K562 (cell line): ENCODE data around the gene ZCCHC14. TPM values are rescaled to one million over a fixed set of nuclear protein-coding genes. Genes with fewer than 3 reads are reported as not detected.

ENCODE experiments used
- ATAC-seq: fragments of 200-7000 bp; cut with Tn5 transposase; 3 replicates; pipeline ENCODE4 v1.9.1; 2020; ENCODE audit warnings: moderate library complexity
- BruUV-seq: library from RNA; stranded (reverse); fragments of 400-500 nt; replicated peaks from 2 replicates; lab custom pipeline; 2021; lab: Mats Ljungman, UMichigan
- CTCF ChIA-PET: fragments of 300-600 bp; formaldehyde crosslinking; extraction: SDS; loops from one replicate; lab custom pipeline; 2021; ENCODE audit warnings: low intra/inter-chr PET ratio; lab: Yijun Ruan, JAX
- POLR2A ChIA-PET: fragments of 300-600, 350-650 bp; sonication (Branson Sonifier 250); formaldehyde crosslinking; extraction: SDS; loops from one replicate; lab custom pipeline; 2021; ENCODE audit warnings: antibody characterized with exemption, inconsistent platforms; lab: Yijun Ruan, JAX
- DNase-seq, 4 experiments: peaks; one replicate each; pipeline versions ENCODE4 v3.0.0 to v3.0.0-alpha.2; 2011 to 2018; ENCODE audit warnings: low spot score in 3 of 4, mixed read lengths in 3 of 4; ENCODE audit errors: extremely low read depth in 1 of 4
- FAIRE-seq: peaks from 2 replicates; lab custom pipeline; 2011; peaks lifted over from hg19 to GRCh38; lab: Jason Lieb, UNC
- H2AFZ ChIP-seq: 2 replicates; pipeline ENCODE4 v1.6.0; 2011; ENCODE audit warnings: low read depth, low read length, control low read depth, inconsistent platforms
- H3K27ac ChIP-seq: fragments of 200-600 bp; 3 replicates; pipeline ENCODE4 v1.8.0; 2011; ENCODE audit warnings: low read depth, mild to moderate bottlenecking, control low read depth, inconsistent platforms, low read length, moderate library complexity, mixed read lengths; ENCODE audit errors: extremely low read depth
- H3K27me3 ChIP-seq, 2 experiments: fragments of 300-600 bp in 1 of 2; 2 replicates in 1 of 2; 3 replicates in 1 of 2; pipeline versions ENCODE4 v1.6.0 to v1.8.0; 2011; ENCODE audit warnings: inconsistent platforms in 2 of 2, low read length in 2 of 2, mild to moderate bottlenecking in 1 of 2, mixed read lengths in 1 of 2, moderate library complexity in 1 of 2; ENCODE audit not compliant: control insufficient read depth in 2 of 2, insufficient read depth in 2 of 2
- H3K36me3 ChIP-seq: fragments of 300-600 bp; 3 replicates; pipeline ENCODE4 v1.8.0; 2011; ENCODE audit warnings: mild to moderate bottlenecking, low read length, inconsistent platforms; ENCODE audit not compliant: control insufficient read depth, insufficient read depth
- H3K4me1 ChIP-seq, 2 experiments: fragments of 200-600 bp in 1 of 2; replicated peaks in 1 of 2; 2 replicates in 1 of 2; 3 replicates in 1 of 2; pipeline versions ENCODE4 v1.5.1 to v1.8.0; 2011; ENCODE audit warnings: inconsistent platforms in 2 of 2, low read length in 2 of 2, mild to moderate bottlenecking in 1 of 2, mixed read lengths in 1 of 2, moderate library complexity in 1 of 2; ENCODE audit not compliant: control insufficient read depth in 2 of 2, insufficient read depth in 2 of 2
- H3K4me2 ChIP-seq: 2 replicates; pipeline ENCODE4 v1.6.1; 2011; ENCODE audit warnings: low read length, control low read depth, inconsistent platforms, mixed read lengths; ENCODE audit not compliant: insufficient read depth
- H3K4me3 ChIP-seq: fragments of 200-600 bp; sonication (generic), shearing (Covaris generic); 2 replicates; pipeline ENCODE4 v1.5.1; 2016; ENCODE audit warnings: control low read depth, inconsistent platforms
- H3K79me2 ChIP-seq: fragments of 200-600 bp; 3 replicates; pipeline ENCODE4 v1.8.0; 2011; ENCODE audit warnings: low read length, inconsistent platforms; ENCODE audit not compliant: control insufficient read depth, insufficient read depth
- H3K9ac ChIP-seq, 2 experiments: 2 replicates each; pipeline versions ENCODE4 v1.6.0 to v1.6.1; 2011; ENCODE audit warnings: low read depth in 2 of 2, low read length in 2 of 2, control low read depth in 1 of 2, inconsistent platforms in 1 of 2, mild to moderate bottlenecking in 1 of 2, mixed read lengths in 1 of 2; ENCODE audit not compliant: insufficient read depth in 1 of 2
- H3K9me1 ChIP-seq: one replicate; pipeline ENCODE4 v1.6.0; 2011; ENCODE audit warnings: inconsistent platforms, mild to moderate bottlenecking, low read length, moderate library complexity; ENCODE audit not compliant: control insufficient read depth, insufficient read depth
- H3K9me3 ChIP-seq: replicated peaks from 2 replicates; pipeline ENCODE4 v1.5.1; 2011; ENCODE audit warnings: low read depth, low read length, inconsistent platforms; ENCODE audit not compliant: control insufficient read depth, insufficient read depth
- H4K20me1 ChIP-seq: replicated peaks from 2 replicates; pipeline ENCODE4 v1.6.1; 2011; ENCODE audit warnings: low read length, inconsistent platforms, mixed read lengths; ENCODE audit not compliant: control insufficient read depth, insufficient read depth
- ETV1 ChIP-seq: fragments of 450-650 bp; conservative IDR thresholded peaks from 2 replicates; pipeline ENCODE4 v1.6.1; 2016; ENCODE audit warnings: missing genetic modification characterization, control low read depth, low read depth, missing compliant biosample characterization
- RBBP5 ChIP-seq: fragments of 200-600 bp; sonication (generic); IDR thresholded peaks from 2 replicates; pipeline ENCODE4 v1.6.1; 2012; ENCODE audit warnings: borderline replicate concordance, mild to moderate bottlenecking, low read length, control low read depth, inconsistent platforms; ENCODE audit not compliant: insufficient read depth, poor library complexity, severe bottlenecking
- ZNF3 ChIP-seq: fragments of 250-450 bp; sonication (Bioruptor Pico); IDR thresholded peaks from 2 replicates; pipeline ENCODE4 v1.5.0; 2021; ENCODE audit warnings: mild to moderate bottlenecking, moderate library complexity
- WGBS: fragments of 100-300 bp; shearing (Covaris generic); methylation state at CpG from one replicate; pipeline ENCODE4 v1.1.6; 2016; ENCODE audit warnings: low coverage, mixed read lengths; ENCODE audit not compliant: insufficient coverage; ENCODE audit errors: missing lambda C conversion rate; 5-methylcytosine and 5-hydroxymethylcytosine counted together
- in situ Hi-C: fragments of 300-500 bp; cut with MboI; formaldehyde crosslinking; loops from 4 replicates; pipeline ENCODE4 v1.15.0; 2018; ENCODE audit warnings: inconsistent platforms, mixed read lengths
- intact Hi-C: fragments of 100-400 bp; cut with micrococcal nuclease; formaldehyde crosslinking; loops from 2 replicates; pipeline ENCODE4 v1.14.2; 2022
- polyA plus RNA-seq, 8 experiments: library from polyadenylated mRNA; depleted of rRNA in 4 of 8; stranded (reverse) in 5 of 8; unstranded in 3 of 8; fragments of >200 nt; fragmentation: Nextera tagmentation in 2 of 8; fragmentation: Illumina TruSeq in 1 of 8; extraction: Ambion mirVana in 2 of 8; extraction: Trizol in 1 of 8; gene quantifications; 2 replicates each; pipeline versions ENCODE4 v1.2.1 to v1.2.3, GENCODE V29; 2011 to 2014; ENCODE audit warnings: inconsistent platforms in 1 of 8, missing spikeins in 1 of 8
- total RNA-seq, 7 experiments: library from RNA; depleted of rRNA in 6 of 7; stranded (reverse); fragments of >200 nt in 6 of 7; fragmentation: Illumina TruSeq in 2 of 7; extraction: Trizol in 2 of 7; gene quantifications; 2 replicates each; pipeline versions ENCODE4 v1.2.1 to v1.2.3, GENCODE V29; 2011 to 2021; ENCODE audit warnings: low replicate concordance in 1 of 7
- TF ChIP-seq, protein P1 (sequence below): fragments of 450-650 bp; formaldehyde crosslinking; IDR thresholded peaks from 2 replicates; pipeline ENCODE4 v1.4.0; 2020; ENCODE audit warnings: mild to moderate bottlenecking
- TF ChIP-seq, protein P2 (sequence below): fragments of 250-450 bp; sonication (Bioruptor Pico); IDR thresholded peaks from 2 replicates; pipeline ENCODE4 v1.4.0; 2020

ZCCHC14 gene
- total and polyA plus RNA-seq, 9 of the 15 experiments (the other 6 are each of a cell fraction or from before 2014, with no cell fraction given): 1.5 to 12.4 (median 2.9) TPM

DNA sequence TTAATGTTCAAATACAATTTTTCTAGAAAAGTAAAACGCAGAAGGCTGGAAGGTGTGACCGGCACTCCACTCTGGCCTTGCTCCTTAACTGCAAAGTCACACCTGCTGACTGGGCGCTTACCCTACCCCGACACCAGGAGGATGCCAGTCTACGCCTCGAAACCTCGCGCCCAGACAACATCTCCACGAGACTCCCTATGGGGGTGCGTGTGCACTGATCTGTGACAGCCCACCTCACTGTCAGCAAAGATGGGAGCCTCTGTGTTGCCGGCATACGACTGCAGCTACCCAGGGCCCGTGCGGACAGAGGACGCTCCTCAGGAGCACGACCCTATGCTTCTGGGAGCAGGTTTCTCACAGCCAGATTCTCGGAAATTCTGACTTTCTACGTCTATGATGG is 74.6 kb downstream of the ZCCHC14 start (continued):
- TF ChIP-seq RBBP5: no peak
- TF ChIP-seq, protein P1, sequence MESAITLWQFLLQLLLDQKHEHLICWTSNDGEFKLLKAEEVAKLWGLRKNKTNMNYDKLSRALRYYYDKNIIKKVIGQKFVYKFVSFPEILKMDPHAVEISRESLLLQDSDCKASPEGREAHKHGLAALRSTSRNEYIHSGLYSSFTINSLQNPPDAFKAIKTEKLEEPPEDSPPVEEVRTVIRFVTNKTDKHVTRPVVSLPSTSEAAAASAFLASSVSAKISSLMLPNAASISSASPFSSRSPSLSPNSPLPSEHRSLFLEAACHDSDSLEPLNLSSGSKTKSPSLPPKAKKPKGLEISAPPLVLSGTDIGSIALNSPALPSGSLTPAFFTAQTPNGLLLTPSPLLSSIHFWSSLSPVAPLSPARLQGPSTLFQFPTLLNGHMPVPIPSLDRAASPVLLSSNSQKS: no peak
- no peak for TF ChIP-seq ETV1

DNA sequence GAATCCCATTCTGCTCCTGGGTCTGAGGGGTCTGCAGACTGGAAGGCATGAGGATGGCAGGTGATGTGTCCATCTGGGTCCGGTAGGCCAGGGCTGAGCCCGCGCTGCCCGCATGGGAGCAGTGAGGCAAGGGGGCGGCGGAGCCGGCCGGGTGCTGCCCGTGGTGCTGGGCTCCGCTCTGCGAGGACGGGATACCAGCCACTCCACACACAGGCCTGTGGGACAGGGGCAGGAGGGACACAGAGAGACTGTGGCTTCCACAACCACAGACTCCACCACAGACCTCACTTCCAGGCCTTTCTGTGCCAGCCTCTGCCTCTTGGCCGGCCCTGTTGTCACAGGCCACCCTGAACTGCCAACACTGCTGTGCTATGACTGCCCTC is 75.3 kb downstream of the ZCCHC14 start:
- no peak for FAIRE-seq
- POLR2A ChIA-PET: interaction anchor here (1.5 to 2.1 kb wide), 3 partner anchors 11 to 23 kb away, joined by 5 to 21 read pairs (median 10); no protein-coding TSS in a partner anchor
- 88% methylated on average over 5 of the region's 13 CpGs for WGBS
- H2AFZ ChIP-seq: no peak overlapping the region
- intact Hi-C loops: loop anchor here (10.0 kb wide), 1 partner anchor 147 kb away; no protein-coding TSS in a partner anchor
- H3K9ac ChIP-seq: no peak overlapping the region; a peak in 1 of 4 replicates
- in situ Hi-C loops: no loop called here
- peaks cover 4% of the 10 kb centered on the region for H3K9me1 ChIP-seq
- no peaks in the 10 kb centered on the region for H3K79me2 ChIP-seq
- H3K4me1 ChIP-seq: peaks cover 0 to 4% of the 10 kb centered on the region in 2 experiments; a peak in 2 of 5 replicates
- H3K27ac ChIP-seq: no peak overlapping the region
- H3K9me3 ChIP-seq: no peaks in the 10 kb centered on the region
- CTCF ChIA-PET: interaction anchor here (0.5 to 2.5 kb wide), 2 partner anchors 118 to 218 kb away, joined by 4 to 17 read pairs; no protein-coding TSS in a partner anchor
- BruUV-seq: no TSS peak
- no peak overlapping the region for H3K4me3 ChIP-seq
- DNase-seq: no peak
- H4K20me1 ChIP-seq: 0 out of 2 replicates have a peak, but pooled peaks cover 4% of the 10 kb centered on the region
- H3K36me3 ChIP-seq: peaks cover 49% of the 10 kb centered on the region; the same call in 2 of the 3 replicates
- no peak overlapping the region for H3K4me2 ChIP-seq
- ATAC-seq: no peak
- no peaks in the 10 kb centered on the region; a peak in 1 of 5 replicates for H3K27me3 ChIP-seq
- no peak for TF ChIP-seq ZNF3 (CRISPR knock-in tag)
- TF ChIP-seq, protein P2, sequence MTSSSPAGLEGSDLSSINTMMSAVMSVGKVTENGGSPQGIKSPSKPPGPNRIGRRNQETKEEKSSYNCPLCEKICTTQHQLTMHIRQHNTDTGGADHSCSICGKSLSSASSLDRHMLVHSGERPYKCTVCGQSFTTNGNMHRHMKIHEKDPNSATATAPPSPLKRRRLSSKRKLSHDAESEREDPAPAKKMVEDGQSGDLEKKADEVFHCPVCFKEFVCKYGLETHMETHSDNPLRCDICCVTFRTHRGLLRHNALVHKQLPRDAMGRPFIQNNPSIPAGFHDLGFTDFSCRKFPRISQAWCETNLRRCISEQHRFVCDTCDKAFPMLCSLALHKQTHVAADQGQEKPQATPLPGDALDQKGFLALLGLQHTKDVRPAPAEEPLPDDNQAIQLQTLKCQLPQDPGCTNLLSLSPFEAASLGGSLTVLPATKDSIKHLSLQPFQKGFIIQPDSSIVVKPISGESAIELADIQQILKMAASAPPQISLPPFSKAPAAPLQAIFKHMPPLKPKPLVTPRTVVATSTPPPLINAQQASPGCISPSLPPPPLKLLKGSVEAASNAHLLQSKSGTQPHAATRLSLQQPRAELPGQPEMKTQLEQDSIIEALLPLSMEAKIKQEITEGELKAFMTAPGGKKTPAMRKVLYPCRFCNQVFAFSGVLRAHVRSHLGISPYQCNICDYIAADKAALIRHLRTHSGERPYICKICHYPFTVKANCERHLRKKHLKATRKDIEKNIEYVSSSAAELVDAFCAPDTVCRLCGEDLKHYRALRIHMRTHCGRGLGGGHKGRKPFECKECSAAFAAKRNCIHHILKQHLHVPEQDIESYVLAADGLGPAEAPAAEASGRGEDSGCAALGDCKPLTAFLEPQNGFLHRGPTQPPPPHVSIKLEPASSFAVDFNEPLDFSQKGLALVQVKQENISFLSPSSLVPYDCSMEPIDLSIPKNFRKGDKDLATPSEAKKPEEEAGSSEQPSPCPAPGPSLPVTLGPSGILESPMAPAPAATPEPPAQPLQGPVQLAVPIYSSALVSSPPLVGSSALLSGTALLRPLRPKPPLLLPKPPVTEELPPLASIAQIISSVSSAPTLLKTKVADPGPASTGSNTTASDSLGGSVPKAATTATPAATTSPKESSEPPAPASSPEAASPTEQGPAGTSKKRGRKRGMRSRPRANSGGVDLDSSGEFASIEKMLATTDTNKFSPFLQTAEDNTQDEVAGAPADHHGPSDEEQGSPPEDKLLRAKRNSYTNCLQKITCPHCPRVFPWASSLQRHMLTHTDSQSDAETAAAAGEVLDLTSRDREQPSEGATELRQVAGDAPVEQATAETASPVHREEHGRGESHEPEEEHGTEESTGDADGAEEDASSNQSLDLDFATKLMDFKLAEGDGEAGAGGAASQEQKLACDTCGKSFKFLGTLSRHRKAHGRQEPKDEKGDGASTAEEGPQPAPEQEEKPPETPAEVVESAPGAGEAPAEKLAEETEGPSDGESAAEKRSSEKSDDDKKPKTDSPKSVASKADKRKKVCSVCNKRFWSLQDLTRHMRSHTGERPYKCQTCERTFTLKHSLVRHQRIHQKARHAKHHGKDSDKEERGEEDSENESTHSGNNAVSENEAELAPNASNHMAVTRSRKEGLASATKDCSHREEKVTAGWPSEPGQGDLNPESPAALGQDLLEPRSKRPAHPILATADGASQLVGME (CRISPR knock-in tag): no peak
